GM19240 (cell line): Measurements from ENCODE around the gene COL4A5.

Experiments used
- DNase-seq: peaks from one replicate; pipeline ENCODE4 v3.0.0; 2011; ENCODE audit warnings: low spot score; ENCODE audit not compliant: insufficient read length

COL4A5 gene

DNA sequence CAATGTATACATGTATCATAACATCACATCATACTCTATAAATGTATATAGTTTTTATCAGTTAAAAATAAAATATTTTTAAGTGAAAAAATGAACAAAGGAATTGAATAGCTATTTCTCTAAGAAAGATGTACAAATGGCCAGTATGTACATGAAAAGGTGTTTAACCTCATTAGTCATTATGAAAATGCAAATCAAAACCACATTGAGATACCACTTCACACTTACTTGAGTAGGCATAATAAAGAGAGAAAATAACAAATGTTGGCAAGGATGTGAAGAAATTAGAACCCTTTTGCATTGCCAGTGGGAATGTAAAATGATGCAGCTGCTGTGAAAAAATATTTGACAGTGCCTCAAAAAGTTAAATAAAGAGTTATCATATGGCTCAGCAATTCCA lies 201.2 kb downstream of the COL4A5 start:
- DNase-seq = no peak

DNA sequence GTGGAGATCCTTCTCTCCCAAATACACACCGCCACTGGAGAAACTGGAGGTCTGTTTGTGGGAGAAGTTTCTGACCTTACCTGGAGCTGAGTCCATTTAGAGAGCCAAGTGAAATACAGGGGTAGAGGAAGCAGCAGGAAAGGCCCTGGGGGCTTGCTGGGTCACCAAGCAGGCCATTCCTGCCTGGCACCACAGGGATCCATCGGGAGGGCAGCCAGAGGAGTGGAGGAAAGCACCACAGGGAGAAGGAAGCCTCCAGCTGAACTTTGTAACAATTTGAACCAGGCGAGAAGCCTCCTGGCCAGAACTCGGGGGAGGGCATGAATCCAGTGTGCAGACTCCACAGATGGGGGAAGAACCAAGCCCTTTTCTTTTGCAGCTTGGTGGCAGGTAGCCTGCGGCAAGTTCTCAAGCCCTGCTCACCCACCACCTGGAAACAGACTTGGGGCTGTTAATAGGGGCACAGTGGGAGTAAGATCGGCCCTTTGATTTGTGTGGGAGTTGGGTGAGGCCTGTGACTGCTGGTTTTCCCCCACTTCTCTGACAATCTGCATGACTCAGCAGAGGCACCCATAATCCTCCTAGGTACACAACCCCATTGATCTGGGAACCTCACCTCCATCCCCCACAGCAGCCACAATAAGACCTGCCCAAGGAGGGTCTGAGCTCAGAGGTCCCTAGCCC lies 202.1 kb downstream of the COL4A5 start:
- DNase-seq = no peak

DNA sequence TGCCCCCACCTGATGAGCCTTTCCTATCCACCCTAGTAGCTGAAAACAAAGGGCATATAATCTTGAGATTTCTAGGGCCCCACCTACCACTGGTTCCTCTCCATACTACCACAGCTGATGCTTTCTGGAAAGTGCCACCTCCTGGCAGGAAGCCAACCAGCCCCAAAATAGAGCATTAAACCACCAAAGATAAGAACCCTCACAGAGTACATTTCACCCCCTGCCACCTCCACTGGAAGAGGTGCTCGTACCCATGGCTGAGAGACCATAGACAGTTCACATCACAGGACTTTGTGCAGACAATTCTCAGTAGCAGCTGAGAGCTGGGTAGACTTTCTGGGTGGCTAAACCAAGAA lies 202.6 kb downstream of the COL4A5 start:
- DNase-seq = no peak

DNA sequence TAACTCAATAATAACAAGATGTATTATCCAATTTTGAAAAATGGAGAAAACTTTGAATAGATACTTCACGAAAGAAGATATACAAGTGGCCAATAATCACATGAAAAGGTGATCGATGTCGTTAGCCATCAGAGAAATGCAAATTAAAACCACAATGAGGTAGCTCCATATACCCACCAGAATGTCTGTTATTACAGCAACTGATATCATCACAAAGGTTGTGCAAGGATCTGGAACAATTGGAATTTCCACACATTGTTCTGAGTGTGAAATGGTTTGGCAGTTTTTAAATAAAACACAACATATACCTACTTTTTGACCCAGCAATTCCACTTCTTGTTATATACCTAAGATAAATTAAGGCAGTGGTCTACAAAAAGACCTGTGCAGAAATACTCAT lies 225.1 kb downstream of the COL4A5 start:
- DNase-seq = no peak

DNA sequence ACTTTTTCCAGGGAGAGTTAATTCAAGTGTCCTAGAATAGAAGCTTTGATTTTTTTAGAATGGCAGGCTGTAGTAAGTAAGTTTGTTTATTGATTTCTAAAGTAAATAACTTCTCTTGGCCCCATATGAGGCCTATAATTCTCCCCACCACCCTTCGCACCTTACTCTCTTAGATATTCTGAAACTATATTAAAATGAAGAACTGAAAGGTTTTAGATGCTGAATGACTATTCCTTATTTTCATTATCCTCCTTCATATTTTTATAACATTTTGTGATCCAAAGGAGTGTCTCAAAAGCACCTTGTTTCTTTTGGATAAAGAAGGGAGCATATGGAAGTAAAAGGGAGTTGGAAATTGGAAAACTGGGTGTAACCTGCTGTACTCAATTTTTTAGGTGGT lies 226.5 kb downstream of the COL4A5 start:
- DNase-seq = no peak

DNA sequence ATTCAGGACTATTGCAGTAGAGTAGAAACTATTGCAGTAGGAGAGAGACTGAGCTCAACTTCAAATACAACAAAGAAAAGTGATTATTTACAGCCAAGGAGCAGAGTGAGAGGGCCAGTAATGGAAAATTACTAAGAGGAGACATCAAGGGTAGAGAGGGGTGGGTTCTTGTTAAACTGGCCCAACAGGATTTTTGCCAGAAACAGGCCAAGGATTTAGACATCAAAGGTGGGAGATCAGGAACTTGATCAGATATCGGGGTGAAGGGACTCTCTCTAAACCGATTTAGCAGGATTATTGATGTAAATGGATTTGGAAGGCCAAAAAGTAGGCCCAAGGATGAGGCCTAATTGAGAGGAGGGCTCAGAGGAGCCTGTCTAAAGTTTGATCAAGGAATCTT lies 231.9 kb downstream of the COL4A5 start:
- DNase-seq = no peak

DNA sequence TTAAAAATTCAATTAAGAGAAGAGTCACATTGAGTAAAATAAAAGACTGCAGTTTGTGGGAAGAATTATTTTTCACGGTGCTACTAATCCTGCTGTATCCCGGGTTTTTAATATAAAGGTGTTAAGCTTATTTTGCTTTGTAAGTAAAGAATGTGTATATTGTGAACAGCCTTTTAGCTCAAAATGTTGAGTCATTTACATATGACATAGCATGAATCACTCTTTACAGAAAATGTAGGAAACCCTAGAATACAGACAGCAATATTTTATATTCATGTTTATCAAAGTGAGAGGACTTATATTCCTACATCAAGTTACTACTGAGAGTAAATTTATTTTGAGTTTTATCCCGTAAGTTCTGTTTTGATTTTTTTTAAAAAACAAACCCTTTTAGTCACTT lies 257.1 kb downstream of the COL4A5 start:
- DNase-seq = no peak

DNA sequence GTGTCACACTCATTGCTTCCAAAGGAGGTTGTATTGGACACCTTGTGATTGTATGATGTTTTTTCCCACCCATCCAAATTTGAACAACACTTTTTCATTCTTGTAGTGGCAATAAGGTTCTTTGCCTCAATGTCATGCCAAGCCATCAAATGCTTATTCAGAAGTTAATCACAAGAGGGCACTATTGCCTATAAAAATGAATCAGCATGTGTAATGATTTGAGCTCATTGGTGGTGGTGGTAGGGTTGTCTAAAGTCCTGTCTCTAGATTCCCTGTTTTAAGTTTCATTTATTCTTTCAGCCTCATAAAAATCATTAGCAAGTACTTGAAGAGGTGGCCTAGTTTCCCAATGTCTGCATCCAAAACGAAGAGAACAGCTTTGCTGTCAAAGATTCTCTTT lies 259.7 kb downstream of the COL4A5 start:
- no peak for DNase-seq

DNA sequence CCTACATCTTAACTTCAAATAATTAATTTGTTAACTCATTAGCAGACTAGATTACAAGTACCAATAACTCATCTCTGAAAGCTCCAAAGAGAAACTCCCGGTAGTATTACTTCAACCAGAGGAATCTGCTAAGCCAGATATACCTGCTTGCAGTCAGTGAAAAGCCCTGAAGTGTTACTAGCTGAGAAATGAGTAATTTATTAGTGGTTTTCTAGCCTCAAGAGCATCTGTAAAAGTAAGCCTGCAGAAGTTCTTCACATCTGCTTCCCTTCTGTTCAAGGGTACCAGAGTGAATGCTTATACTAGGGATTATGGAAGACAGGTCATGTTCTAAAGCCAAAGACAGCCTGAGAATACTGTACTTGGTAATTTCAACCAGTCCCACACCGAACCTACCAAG lies 262.0 kb downstream of the COL4A5 start:
- no peak for DNase-seq

DNA sequence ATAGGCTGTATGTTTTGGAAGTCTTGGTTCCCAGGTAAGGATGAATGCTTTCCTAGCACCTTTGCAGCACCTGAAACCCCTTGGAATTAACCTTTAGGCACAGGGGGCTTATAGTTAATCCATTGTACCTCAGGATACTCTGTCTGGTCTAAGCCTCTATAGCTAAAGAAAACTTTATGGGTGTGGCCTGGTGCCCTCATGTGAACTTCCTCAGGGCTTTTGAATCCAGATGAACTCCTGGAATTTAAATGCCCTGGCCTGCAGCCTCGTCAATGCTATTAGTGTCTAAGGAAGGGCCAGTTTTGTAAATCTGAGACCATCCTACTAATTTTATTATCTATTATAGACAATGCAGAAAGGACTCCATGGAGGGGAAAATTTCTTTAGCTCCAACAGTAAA lies 262.9 kb downstream of the COL4A5 start:
- no peak for DNase-seq

DNA sequence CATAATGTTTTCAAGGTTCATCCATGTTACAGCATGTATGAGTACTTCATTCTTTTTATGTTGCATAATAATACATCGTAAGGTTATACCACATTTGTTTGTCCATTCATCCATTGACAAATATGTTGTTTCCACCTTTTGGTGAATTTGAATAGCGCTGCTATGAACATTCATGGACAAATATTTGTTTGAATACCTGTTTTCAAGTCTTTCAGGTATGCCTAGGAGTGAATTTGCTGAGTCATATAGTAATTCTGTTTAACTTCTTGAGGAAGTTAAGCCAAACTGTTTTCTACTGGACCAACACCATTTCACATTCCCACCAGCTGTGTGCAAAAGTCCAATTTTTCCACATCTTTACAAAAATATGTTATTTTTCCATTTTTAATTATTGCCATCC lies 265.2 kb downstream of the COL4A5 start:
- DNase-seq = no peak

DNA sequence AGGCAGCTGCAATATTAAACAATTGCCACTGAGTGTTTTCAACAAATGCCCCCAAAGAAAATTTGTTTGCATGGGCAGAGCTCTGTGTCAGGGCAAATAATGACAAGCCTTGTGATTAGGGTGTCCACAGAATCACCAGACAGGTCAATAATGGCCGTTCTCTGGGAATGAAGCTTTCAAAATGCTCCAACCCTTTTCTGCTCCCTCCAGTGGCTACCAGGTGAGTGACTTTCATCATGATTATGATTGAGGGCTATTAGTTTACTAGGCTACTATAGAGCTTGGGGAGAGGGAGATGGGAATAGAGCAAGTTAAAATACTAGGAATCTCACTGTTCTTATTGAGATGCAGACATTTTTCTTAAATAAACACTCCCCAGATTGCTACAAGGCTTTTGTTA lies 273.2 kb downstream of the COL4A5 start:
- DNase-seq = no peak

DNA sequence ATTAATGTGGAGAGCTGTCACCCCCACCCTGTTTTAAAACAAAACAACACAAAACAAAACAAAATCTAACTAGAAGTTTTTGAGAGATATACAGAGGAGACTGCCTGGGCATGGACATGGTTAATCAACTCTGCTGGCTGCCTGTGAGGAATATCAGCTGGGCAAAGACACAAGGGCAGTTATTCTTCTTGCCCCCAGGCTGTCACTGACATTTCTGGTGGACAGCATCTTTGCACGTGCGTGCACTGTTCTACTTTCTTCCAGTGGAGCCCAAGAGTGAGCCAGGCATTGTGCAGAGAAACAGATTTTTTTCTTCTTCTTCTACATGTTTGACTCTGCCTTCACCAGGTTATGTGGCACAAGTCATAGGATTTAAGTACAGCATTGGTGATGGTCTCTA lies 282.9 kb downstream of the COL4A5 start:
- DNase-seq = no peak

DNA sequence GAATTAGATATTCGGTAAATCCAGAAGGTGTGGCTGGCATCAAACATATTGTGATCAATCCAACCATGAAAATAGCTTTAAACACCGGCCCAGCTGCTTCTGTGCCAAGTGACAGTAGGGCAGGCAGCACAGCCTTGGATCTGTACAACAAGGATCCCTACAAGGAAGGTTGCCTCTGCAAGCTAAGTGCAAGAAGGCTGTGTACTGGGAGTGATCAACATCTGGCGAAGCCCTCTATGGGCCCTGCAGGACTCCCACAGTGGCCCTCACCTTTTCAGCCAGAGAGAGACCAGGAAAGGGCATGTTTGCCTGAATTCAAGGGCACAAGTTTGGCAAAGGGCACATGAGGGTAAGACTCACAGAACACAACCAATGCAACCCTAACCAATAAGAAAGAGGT lies 287.1 kb downstream of the COL4A5 start:
- DNase-seq = no peak

DNA sequence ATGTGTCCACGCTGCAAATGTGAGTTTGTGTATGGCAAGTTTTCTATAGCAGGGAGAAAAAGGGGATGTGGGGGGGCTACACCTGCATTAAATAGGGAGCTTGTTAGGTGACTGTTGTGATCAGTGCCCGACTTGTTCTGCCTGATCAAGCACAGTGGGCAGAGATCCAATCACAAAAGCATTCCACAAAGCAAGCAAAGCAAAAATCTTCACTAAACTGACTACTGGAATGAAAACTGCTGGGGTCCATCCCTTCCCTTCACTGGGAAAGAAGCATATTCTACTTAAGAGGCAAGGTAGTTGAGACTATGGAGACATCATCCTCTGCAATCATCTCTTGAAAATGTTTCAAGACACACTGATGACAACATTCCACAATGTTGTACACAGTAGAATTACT lies 291.5 kb downstream of the COL4A5 start:
- no peak for DNase-seq

DNA sequence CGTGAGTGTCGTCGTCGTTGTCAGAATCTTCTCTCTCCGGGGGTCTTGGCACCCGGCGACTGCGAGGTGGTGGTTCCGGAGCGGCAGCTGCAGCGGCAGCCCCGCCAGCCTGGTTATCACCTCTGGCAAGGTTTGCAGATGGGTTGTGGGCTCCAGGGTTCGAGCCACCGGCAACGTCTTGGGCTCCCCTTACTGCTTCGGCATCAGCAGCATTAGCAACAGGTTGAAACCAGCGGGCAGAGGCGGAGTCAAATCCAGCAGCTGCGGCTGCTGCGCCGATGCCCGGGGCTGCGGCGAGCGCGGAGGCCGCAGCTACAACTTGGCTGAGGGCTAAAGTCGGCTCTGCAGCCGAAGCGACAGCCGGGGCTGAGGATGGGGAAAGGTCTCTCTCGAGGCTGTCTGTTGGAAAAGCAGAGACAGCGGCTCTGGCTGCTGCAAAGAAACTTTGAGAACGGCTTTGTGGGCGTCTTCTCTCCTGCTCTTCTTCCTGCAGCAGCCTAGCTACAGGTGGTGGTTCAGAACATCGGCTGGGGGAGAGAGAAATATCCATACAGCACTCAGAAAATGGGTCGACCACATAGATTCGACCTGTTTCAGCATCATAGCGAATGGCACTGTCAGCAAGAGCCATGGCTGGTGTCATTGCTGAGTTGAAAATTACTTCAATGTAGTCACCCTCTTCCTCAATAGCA lies 293.1 kb downstream of the COL4A5 start:
- DNase-seq = no peak

DNA sequence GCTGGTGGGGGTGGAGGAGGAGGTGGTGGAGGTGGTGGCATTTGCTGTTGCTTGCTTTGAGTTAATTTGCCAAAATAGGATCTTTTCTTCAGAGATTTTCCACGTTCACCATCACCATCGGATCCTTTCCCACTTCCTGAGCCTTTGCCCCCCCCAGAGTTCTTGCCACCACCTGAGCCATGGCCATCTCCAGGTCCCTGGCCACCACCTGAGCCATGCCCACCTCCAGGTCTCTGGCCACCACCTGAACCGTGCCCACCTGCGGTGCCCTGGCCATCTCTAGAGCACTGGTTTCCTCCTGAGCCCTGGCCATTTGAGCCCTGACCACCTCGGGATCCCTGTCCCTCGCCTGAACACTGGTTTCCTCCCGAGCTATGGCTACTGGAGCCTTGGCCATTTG lies 294.8 kb downstream of the COL4A5 start:
- DNase-seq = no peak

DNA sequence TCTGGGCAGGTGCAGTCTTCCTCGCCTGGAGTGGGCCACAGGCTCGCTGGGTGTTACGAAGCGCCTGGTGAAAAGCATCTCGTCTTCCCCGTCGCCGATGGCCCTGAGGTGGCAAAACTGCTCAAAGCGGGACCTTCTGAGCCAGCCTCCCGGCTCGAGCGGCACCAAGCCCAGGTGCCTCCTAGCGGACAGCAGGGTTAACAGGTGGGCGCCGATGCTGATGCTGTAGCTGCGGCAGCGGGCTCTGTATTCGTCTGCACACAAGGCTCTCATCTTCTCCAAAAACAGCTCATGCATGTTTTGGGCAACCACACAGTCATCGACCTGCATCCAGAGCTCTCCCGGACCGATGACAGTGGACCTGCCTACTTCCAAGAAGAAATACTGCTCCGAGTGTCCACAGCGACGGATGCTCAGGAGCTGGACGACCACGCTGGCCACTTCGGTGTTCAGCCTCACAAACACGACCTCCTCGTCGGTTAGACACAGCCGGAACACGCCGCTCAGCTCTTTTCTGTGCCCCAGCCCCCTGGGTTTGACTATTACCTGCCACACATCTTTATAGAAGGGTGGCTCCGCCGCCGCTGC lies 295.5 kb downstream of the COL4A5 start:
- DNase-seq = no peak

DNA sequence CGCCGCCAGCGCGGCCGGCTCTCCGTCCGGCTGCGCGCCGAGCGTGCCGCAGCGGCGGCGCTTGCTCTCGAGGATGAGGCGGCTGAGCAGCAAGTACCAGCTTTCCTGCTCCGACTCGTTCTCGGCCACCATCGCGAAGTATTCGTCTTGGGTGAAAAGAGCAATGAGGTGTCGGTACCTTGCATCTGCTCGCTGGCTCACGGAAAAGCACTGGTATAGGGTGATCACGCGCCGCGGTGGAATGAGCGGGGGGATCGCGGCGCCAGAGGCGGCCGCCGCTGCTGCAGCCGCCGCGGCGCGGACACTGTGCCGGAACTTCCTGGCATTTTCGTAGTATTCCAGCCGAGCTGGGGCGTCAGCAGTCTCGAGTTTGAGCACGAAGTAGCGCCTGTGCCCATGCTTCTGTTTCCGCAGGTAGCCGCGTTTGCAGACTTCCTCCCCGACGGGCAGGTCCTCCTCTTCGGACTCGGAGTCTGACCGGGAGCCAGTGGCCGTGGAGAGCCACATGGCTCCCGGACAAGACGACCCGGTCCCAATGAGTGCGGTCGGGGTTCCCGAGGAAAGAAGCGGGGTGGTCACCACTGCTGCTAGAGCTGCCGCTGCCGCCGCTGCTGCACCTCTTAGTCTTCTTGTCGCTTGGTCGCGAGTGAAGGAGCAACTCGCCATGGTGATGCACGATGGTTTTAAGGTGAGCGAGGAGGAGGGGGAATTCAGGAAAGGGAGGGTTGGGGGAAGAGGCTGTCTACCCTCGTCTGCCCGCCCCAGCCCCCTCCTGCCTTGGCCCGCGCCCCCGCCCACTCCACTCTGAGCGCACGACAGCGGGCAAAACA lies 296.3 kb downstream of the COL4A5 start:
- DNase-seq = no peak

DNA sequence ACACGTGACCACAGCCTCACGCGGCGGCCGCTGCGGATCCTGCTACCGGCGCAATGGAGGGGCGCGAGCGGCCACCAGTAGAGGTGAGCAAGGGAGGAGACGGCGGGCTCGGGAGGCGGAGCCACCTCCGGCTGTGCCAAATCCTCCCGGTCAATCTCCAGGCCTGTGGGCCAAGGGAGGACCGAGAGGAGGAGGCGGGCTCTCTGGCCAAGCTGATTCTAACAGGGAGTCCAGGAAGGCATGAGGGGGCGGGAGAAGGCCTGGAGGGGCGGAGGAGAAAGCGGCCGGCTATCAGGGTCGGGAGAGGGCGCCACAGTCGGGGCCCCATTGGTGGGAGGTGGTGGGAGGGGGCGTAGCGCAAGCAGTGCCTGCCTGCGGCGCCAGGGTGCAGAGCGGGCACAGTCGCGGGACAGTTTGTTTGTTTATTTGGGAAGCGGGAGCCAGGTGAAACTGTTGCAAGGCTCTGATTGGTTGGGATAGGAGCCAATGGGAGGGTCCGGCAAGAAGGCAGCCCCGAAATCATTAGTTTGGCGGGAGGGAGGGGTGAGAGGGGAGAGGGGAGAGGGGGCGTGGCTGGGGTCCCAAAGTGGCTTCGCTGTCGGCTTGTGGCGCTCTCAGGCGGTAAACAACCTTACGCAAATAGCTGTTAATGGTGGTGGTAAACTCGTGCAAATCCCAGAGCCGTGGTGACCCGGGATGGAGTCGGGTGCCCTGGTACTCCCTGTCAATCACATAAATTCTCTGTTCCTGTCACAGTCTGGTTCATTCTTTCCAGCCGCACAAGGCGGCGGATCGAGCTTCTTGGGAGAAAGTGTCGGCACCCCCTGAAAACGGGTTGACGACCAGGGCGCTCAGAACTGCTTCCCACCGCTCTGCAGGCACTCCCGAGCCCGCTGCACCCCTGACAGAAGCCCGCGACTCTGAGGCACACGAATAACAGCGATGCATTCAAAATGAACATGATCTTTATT lies 297.2 kb downstream of the COL4A5 start, which contains the start of gene IRS4:
Gene IRS4 (minus strand): TSS at position 55 of the 971 bp plus-strand sequence.
- DNase-seq = no peak

DNA sequence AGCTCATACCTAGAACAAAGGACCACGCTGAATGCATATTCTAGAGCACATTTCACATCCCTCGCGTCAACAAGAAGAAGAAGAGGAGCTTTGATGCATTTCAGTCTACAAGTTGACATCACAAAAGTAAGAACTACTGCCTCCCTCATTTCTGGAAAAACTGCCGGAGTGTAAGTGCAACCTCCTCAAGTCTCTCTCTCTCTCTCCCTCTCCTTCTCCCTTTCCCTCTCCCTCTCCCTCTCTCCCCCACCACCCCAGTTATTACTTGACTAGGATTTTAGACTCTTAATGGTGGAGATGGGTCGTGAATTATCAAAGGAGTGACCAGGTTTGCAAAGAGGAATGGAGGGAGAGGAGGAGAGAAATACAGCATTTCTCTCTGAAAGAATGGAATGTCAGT lies 298.1 kb downstream of the COL4A5 start:
- DNase-seq = no peak
